ENCODE data around the gene CAMK2G. TPM values are rescaled to one million over a fixed set of nuclear protein-coding genes. Genes with fewer than 3 reads are reported as not detected.

CAMK2G gene
- total RNA-seq, 1 experiment from 2014 or later, result 179 TPM

DNA sequence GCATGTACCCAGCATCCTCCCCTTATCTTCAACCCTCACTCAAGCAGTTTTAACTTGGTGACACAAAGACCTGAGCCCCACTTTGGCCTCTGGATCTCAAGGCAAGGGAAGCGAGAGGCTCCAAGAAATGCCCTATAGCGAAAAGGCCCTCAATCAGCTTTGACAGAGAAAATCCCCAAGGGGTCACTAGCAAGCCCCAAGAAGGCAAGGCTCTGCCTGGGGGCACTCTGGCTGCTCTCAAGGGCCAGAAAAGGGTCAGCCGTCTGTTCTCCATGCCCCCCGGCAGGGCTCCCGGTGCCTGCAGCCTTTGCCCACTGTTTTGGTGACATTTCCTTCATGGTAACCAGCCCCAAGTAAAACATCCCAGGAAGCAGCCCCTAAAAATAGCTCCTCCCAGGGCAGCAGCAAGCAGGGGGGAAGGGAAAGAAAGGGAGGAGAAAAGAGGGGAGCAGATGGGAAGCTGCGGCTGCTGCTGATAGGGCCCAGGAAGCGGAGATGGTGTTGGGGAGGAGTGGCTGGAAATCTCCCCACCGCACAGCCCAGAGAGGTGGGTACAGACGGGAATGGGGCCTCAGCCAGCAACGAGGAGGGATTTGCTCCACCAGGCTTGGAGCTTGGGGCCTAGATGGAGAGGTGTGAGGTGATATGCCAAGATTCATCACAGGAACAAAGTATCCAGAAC lies 7.1 kb downstream of the CAMK2G start:
- ChIA-PET CTCF (no interaction called here), POLR2A (ENCODE audit: unreplicated experiment) (interaction anchor here (0.6 kb wide), 1 partner anchor 242 kb away, joined by 5 read pairs; no protein-coding TSS in a partner anchor)
- TF ChIP-seq, protein P1, sequence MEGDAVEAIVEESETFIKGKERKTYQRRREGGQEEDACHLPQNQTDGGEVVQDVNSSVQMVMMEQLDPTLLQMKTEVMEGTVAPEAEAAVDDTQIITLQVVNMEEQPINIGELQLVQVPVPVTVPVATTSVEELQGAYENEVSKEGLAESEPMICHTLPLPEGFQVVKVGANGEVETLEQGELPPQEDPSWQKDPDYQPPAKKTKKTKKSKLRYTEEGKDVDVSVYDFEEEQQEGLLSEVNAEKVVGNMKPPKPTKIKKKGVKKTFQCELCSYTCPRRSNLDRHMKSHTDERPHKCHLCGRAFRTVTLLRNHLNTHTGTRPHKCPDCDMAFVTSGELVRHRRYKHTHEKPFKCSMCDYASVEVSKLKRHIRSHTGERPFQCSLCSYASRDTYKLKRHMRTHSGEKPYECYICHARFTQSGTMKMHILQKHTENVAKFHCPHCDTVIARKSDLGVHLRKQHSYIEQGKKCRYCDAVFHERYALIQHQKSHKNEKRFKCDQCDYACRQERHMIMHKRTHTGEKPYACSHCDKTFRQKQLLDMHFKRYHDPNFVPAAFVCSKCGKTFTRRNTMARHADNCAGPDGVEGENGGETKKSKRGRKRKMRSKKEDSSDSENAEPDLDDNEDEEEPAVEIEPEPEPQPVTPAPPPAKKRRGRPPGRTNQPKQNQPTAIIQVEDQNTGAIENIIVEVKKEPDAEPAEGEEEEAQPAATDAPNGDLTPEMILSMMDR (conservative IDR thresholded peaks at IDR 0.05; ENCODE audit: low read depth, low read length), result 0 out of 2 replicates have a peak, but pooled peaks have one; percentile 26
- TF ChIP-seq EZH2phosphoT487 (IDR thresholded peaks at IDR 0.05; ENCODE audit: borderline replicate concordance, low read length) (no peak), EZH2 (IDR thresholded peaks at IDR 0.05; ENCODE audit: low read length, unreplicated experiment) (no peak)
- DNase-seq, result no peak
- no peak for ATAC-seq
- no peak overlapping the region for H3K27ac ChIP-seq (ENCODE audit: low read length)
- H2AFZ ChIP-seq (ENCODE audit: low read length), result no peak overlapping the region
- no peaks in the 10 kb centered on the region for H3K9me3 ChIP-seq (ENCODE audit: low read length)
- no peaks in the 10 kb centered on the region for H3K27me3 ChIP-seq (ENCODE audit: low read length)
- H3K36me3 ChIP-seq (ENCODE audit: low read depth, low read length), result peaks cover 95% of the 10 kb centered on the region
- no peak overlapping the region for H3K4me3 ChIP-seq (ENCODE audit: low read length)
- peaks cover 8% of the 10 kb centered on the region for H3K4me1 ChIP-seq (ENCODE audit: insufficient read depth, low read length)
- H3F3A ChIP-seq (ENCODE audit: low read length, unreplicated experiment), result no peaks in the 10 kb centered on the region
- no peak overlapping the region for H3K9ac ChIP-seq (ENCODE audit: low read length)
- peaks cover 86% of the 10 kb centered on the region for H4K20me1 ChIP-seq (ENCODE audit: low read length)
- peaks cover 98% of the 10 kb centered on the region for H3K79me2 ChIP-seq (ENCODE audit: low read length)
- H3K9me2 ChIP-seq (replicated peaks; ENCODE audit: low read length), result no peaks in the 10 kb centered on the region
- BruUV-seq (replicated peaks), result no TSS peak
- no peak overlapping the region for H3K4me2 ChIP-seq (ENCODE audit: low read length)
- intact Hi-C loops (cut with micrococcal nuclease), result no loop called here

DNA sequence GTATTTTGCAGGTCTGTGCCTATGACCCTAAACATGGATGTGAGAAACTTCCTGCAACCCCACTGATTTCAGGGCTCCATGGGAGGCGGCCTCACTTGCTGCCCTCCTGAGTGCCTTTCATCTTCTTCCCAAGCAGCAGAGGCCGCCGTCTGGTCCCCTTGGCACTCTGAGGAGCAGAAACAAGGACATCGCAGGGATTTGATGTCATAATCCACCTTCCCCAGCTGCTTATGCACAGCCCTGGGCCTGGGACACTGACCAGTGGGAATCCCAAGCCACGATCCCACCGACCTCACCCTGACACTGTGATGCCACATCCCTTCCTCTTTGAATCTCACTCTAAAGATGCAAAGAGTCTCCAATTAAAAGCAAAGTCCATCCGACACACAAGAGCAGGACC lies 7.7 kb downstream of the CAMK2G start:
- Histone ChIP-seq H2AFZ (ENCODE audit: low read length) (no peak overlapping the region), H3K4me2 (ENCODE audit: low read length) (no peak overlapping the region), H3F3A (ENCODE audit: low read length, unreplicated experiment) (no peaks in the 10 kb centered on the region), H3K9me2 (replicated peaks; ENCODE audit: low read length) (no peaks in the 10 kb centered on the region), H3K27me3 (ENCODE audit: low read length) (no peaks in the 10 kb centered on the region), H3K9ac (ENCODE audit: low read length) (no peak overlapping the region), H3K79me2 (ENCODE audit: low read length) (peaks cover 98% of the 10 kb centered on the region), H4K20me1 (ENCODE audit: low read length) (peaks cover 84% of the 10 kb centered on the region), H3K9me3 (ENCODE audit: low read length) (no peaks in the 10 kb centered on the region), H3K27ac (ENCODE audit: low read length) (no peak overlapping the region), H3K4me1 (ENCODE audit: insufficient read depth, low read length) (peaks cover 1% of the 10 kb centered on the region), H3K4me3 (ENCODE audit: low read length) (no peak overlapping the region), H3K36me3 (ENCODE audit: low read depth, low read length) (peaks cover 95% of the 10 kb centered on the region)
- ChIA-PET POLR2A (ENCODE audit: unreplicated experiment) (no interaction called here), CTCF (no interaction called here)
- TF ChIP-seq, protein P1 (conservative IDR thresholded peaks at IDR 0.05; ENCODE audit: low read depth, low read length), result no peak
- no peak for TF ChIP-seq EZH2 (IDR thresholded peaks at IDR 0.05; ENCODE audit: low read length, unreplicated experiment)
- no peak for TF ChIP-seq EZH2phosphoT487 (IDR thresholded peaks at IDR 0.05; ENCODE audit: borderline replicate concordance, low read length)
- no peak for ATAC-seq
- no TSS peak for BruUV-seq (replicated peaks)
- no peak for DNase-seq
- intact Hi-C loops (cut with micrococcal nuclease), result no loop called here
